HEK293 (cell line): Measurements from ENCODE around the gene TSC22D3.
A peak's percentile ranks its signal among the peaks of the same experiment; 100 is the strongest.

Experiments
- CTCF ChIA-PET: fragments of 350-600 bp; formaldehyde crosslinking; extraction: SDS; loops from one replicate; lab custom pipeline; 2021; ENCODE audit warnings: antibody characterized with exemption; lab: Yijun Ruan, JAX
- POLR2A ChIA-PET: fragments of 300-600 bp; formaldehyde crosslinking; extraction: SDS; loops from one replicate; lab custom pipeline; 2020; ENCODE audit warnings: antibody characterized with exemption, inconsistent platforms; lab: Yijun Ruan, JAX
- H3K27ac ChIP-seq: fragments of 200-500 bp; sonication (Bioruptor generic); 2 replicates; pipeline ENCODE4 v1.5.1; 2014; ENCODE audit warnings: low read depth, low read length, control low read depth, inconsistent platforms; ENCODE audit errors: extremely low read depth
- H3K36me3 ChIP-seq, 2 experiments: fragments of 200-500 bp in 1 of 2; sonication (Bioruptor generic) in 1 of 2; 1 replicate in 1 of 2; 2 replicates in 1 of 2; pipeline ENCODE4 v1.5.1; 2014 to 2017; ENCODE audit warnings: inconsistent platforms in 2 of 2, low read length in 2 of 2; ENCODE audit not compliant: control insufficient read depth in 2 of 2, insufficient read depth in 1 of 2
- H3K4me1 ChIP-seq: fragments of 200-500 bp; sonication (Bioruptor generic); 2 replicates; pipeline ENCODE4 v1.5.1; 2014; ENCODE audit warnings: mild to moderate bottlenecking, low read length, inconsistent platforms; ENCODE audit not compliant: control insufficient read depth, insufficient read depth
- H3K4me3 ChIP-seq: 2 replicates; pipeline ENCODE4 v1.5.1; 2011; ENCODE audit warnings: low read depth, mild to moderate bottlenecking, control low read depth, low read length, moderate library complexity
- H3K9me3 ChIP-seq: fragments of 200-500 bp; sonication (Bioruptor generic); 2 replicates; pipeline ENCODE4 v1.5.1; 2014; ENCODE audit warnings: low read depth, low read length, inconsistent platforms; ENCODE audit not compliant: control insufficient read depth, insufficient read depth
- BCL11A ChIP-seq: fragments of 450-650 bp; formaldehyde crosslinking; IDR thresholded peaks from 2 replicates; pipeline ENCODE4 v1.5.1; 2016; ENCODE audit warnings: low read depth, missing biosample characterization, missing genetic modification characterization
- GLIS2 ChIP-seq: fragments of 450-650 bp; formaldehyde crosslinking; IDR thresholded peaks from 2 replicates; pipeline ENCODE4 v1.5.1; 2016; ENCODE audit warnings: missing biosample characterization, missing genetic modification characterization
- HOXD13 ChIP-seq: sonication (generic); formaldehyde crosslinking; IDR thresholded peaks from 2 replicates; pipeline ENCODE4 v1.8.0; 2022; ENCODE audit warnings: missing genetic modification reagents, borderline replicate concordance
- IKZF3 ChIP-seq: fragments of 450-650 bp; IDR thresholded peaks from 2 replicates; pipeline ENCODE4 v1.5.0; 2018; ENCODE audit warnings: missing biosample characterization, mild to moderate bottlenecking, missing genetic modification characterization, moderate library complexity
- KLF10 ChIP-seq: fragments of 450-650 bp; IDR thresholded peaks from 2 replicates; pipeline ENCODE4 v1.5.1; 2018; ENCODE audit warnings: missing biosample characterization, mild to moderate bottlenecking, missing genetic modification characterization
- KLF9 ChIP-seq: fragments of 450-650 bp; formaldehyde crosslinking; IDR thresholded peaks from 2 replicates; pipeline ENCODE4 v1.5.1; 2016; ENCODE audit warnings: missing biosample characterization, missing genetic modification characterization, low read depth
- MZF1 ChIP-seq: fragments of 450-650 bp; formaldehyde crosslinking; IDR thresholded peaks from 2 replicates; pipeline ENCODE4 v1.5.1; 2017; ENCODE audit warnings: missing biosample characterization, missing genetic modification characterization, borderline replicate concordance
- PRDM1 ChIP-seq: fragments of 450-650 bp; formaldehyde crosslinking; IDR thresholded peaks from 2 replicates; pipeline ENCODE4; 2016; ENCODE audit warnings: missing biosample characterization, missing genetic modification characterization
- SETDB1 ChIP-seq: IDR thresholded peaks from one replicate; pipeline ENCODE4 v1.6.1; 2017; ENCODE audit warnings: mild to moderate bottlenecking, low read length, moderate library complexity, mixed read lengths; ENCODE audit not compliant: insufficient read length
- YY1 ChIP-seq: fragments of 450-650 bp; formaldehyde crosslinking; IDR thresholded peaks from 2 replicates; pipeline ENCODE4 v1.5.1; 2018; ENCODE audit warnings: missing biosample characterization, missing genetic modification characterization
- YY2 ChIP-seq: fragments of 450-650 bp; formaldehyde crosslinking; IDR thresholded peaks from 2 replicates; pipeline ENCODE4 v1.5.1; 2016; ENCODE audit warnings: missing biosample characterization, missing genetic modification characterization
- ZBTB17 ChIP-seq: fragments of 450-650 bp; formaldehyde crosslinking; IDR thresholded peaks from 2 replicates; pipeline ENCODE4 v1.5.1; 2016; ENCODE audit warnings: missing biosample characterization, missing genetic modification characterization
- ZBTB20 ChIP-seq: fragments of 450-650 bp; formaldehyde crosslinking; IDR thresholded peaks from 2 replicates; pipeline ENCODE4 v1.5.1; 2016; ENCODE audit warnings: missing biosample characterization, missing genetic modification characterization
- ZBTB21 ChIP-seq: fragments of 450-650 bp; formaldehyde crosslinking; IDR thresholded peaks from 2 replicates; pipeline ENCODE4 v1.5.1; 2017; ENCODE audit warnings: missing biosample characterization, missing genetic modification characterization
- ZBTB48 ChIP-seq: fragments of 450-650 bp; formaldehyde crosslinking; IDR thresholded peaks from 2 replicates; pipeline ENCODE4 v1.5.1; 2016; ENCODE audit warnings: missing biosample characterization, missing genetic modification characterization
- ZBTB8A ChIP-seq: fragments of 450-650 bp; formaldehyde crosslinking; IDR thresholded peaks from 2 replicates; pipeline ENCODE4 v1.5.1; 2016; ENCODE audit warnings: missing biosample characterization, missing genetic modification characterization
- ZFHX2 ChIP-seq: fragments of 450-650 bp; formaldehyde crosslinking; conservative IDR thresholded peaks from 2 replicates; pipeline ENCODE4 v1.5.1; 2016; ENCODE audit warnings: missing biosample characterization, missing genetic modification characterization
- ZNF155 ChIP-seq: fragments of 450-650 bp; formaldehyde crosslinking; IDR thresholded peaks from 2 replicates; pipeline ENCODE4 v1.5.1; 2016; ENCODE audit warnings: missing biosample characterization, missing genetic modification characterization
- ZNF184 ChIP-seq: fragments of 450-650 bp; IDR thresholded peaks from 2 replicates; pipeline ENCODE4 v1.5.1; 2018; ENCODE audit warnings: missing biosample characterization, mild to moderate bottlenecking, missing genetic modification characterization
- ZNF324 ChIP-seq: fragments of 450-650 bp; formaldehyde crosslinking; IDR thresholded peaks from 2 replicates; pipeline ENCODE4 v1.5.1; 2016; ENCODE audit warnings: missing biosample characterization, missing genetic modification characterization
- ZNF404 ChIP-seq: fragments of 450-650 bp; formaldehyde crosslinking; IDR thresholded peaks from 2 replicates; pipeline ENCODE4 v1.5.1; 2017; ENCODE audit warnings: missing biosample characterization, missing genetic modification characterization
- ZNF416 ChIP-seq: fragments of 450-650 bp; formaldehyde crosslinking; IDR thresholded peaks from 2 replicates; pipeline ENCODE4 v1.5.1; 2016; ENCODE audit warnings: missing biosample characterization, missing genetic modification characterization
- ZNF48 ChIP-seq: fragments of 450-650 bp; formaldehyde crosslinking; IDR thresholded peaks from 2 replicates; pipeline ENCODE4 v1.5.1; 2016; ENCODE audit warnings: missing biosample characterization, missing genetic modification characterization
- ZNF600 ChIP-seq: fragments of 450-650 bp; formaldehyde crosslinking; IDR thresholded peaks from 2 replicates; pipeline ENCODE4 v1.5.1; 2016; ENCODE audit warnings: missing biosample characterization, missing genetic modification characterization
- ZNF629 ChIP-seq: fragments of 450-650 bp; formaldehyde crosslinking; IDR thresholded peaks from 2 replicates; pipeline ENCODE4 v1.5.1; 2017; ENCODE audit warnings: missing biosample characterization, missing genetic modification characterization
- ZNF660 ChIP-seq: fragments of 450-650 bp; IDR thresholded peaks from 2 replicates; pipeline ENCODE4 v1.5.1; 2018; ENCODE audit warnings: missing biosample characterization, mild to moderate bottlenecking, missing genetic modification characterization
- ZSCAN30 ChIP-seq: fragments of 450-650 bp; IDR thresholded peaks from 2 replicates; pipeline ENCODE4 v1.5.1; 2018; ENCODE audit warnings: missing biosample characterization, mild to moderate bottlenecking, missing genetic modification characterization, moderate library complexity
- TF ChIP-seq, protein P1 (sequence below): fragments of 450-650 bp; formaldehyde crosslinking; IDR thresholded peaks from 2 replicates; pipeline ENCODE4 v1.5.1; 2016; ENCODE audit warnings: missing biosample characterization, missing genetic modification characterization
- TF ChIP-seq, protein P2 (sequence below): fragments of 450-650 bp; formaldehyde crosslinking; IDR thresholded peaks from 2 replicates; pipeline ENCODE4 v1.5.1; 2016; ENCODE audit warnings: missing biosample characterization, missing genetic modification characterization
- TF ChIP-seq, protein P3 (sequence below): fragments of 450-650 bp; formaldehyde crosslinking; IDR thresholded peaks from 2 replicates; pipeline ENCODE4 v1.5.1; 2016; ENCODE audit warnings: missing biosample characterization, missing genetic modification characterization
- TF ChIP-seq, protein P4 (sequence below): fragments of 450-650 bp; formaldehyde crosslinking; IDR thresholded peaks from 2 replicates; pipeline ENCODE4 v1.5.1; 2017; ENCODE audit warnings: missing biosample characterization, mild to moderate bottlenecking, missing genetic modification characterization, moderate library complexity

Gene TSC22D3

DNA sequence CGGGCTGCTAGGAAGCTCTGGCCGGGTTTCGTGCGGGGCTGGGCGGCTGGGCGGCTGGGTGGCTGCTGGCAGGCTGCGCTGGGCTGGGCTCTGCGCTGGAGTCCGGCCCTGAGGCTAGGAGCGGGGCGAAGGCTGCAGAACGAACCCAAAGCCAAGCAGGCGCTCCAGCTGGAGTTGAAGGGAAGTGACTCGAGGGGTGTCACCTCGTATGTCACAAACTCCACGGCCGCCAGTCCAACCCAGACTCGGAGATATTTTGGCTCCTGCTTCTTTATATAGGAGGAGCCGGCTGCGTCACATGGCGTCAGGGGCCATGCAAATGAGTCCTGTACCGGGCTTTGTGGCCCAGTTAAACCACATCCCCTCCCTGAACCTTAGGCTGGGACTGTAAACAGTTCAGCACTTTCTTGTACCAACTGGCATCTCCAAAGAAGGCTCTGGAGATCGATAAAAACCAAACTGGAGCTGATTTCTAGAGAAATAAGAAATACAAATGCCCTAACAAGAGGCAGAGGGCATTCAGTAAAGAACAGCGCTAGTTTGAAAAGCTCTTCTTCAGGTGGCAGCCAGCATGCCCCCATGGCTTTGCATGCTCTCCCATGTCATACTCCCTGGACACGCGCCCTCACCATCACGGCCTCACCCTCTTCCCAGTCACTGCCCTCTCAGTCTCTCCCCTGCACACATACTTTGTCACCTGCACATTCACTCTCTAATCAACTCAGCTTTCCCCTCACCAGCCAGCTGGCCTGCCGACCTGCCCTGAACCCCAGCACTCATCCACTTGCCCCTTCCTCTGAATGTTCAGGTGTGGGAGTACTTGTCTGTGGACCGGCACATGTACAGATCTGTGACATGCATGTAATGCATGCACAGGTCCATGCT is 58.5 kb downstream of the TSC22D3 start:
- CTCF ChIA-PET = interaction anchor here (0.6 to 13.0 kb wide), 25 partner anchors 8 to 841 kb away, joined by 3 to 161 read pairs (median 3); partner anchors contain the start of genes NCBP2L and TSC22D3
- Histone ChIP-seq H3K9me3 (no peaks in the 10 kb centered on the region), H3K4me1 (peaks cover 10% of the 10 kb centered on the region), H3K36me3 (peaks cover 0 to 29% of the 10 kb centered on the region in 2 experiments; a peak in 1 of 3 replicates), H3K4me3 (peak overlapping the region; percentile 44), H3K27ac (peak overlapping the region; percentile 87)
- POLR2A ChIA-PET = interaction anchor here (0.6 to 4.7 kb wide), 19 partner anchors 10 to 193 kb away, joined by 3 to 45 read pairs (median 5); partner anchors contain the start of genes NCBP2L and TSC22D3
- TF ChIP-seq ZBTB48 (tag by site-specific recombination) (peak; percentile 68; the same call in 1 of the 2 replicates), ZNF155 (tag by site-specific recombination) (no peak), YY2 (no peak), MZF1 (no peak), ZBTB20 (tag by site-specific recombination) (peak; percentile 31; the same call in 1 of the 2 replicates), SETDB1 (no peak), ZFHX2 (tag by site-specific recombination) (0 out of 2 replicates have a peak, but pooled peaks have one; percentile 11), KLF10 (tag by site-specific recombination) (peak; percentile 29; the same call in 1 of the 2 replicates), ZNF48 (tag by site-specific recombination) (no peak), ZNF600 (peak; percentile 73), ZBTB21 (tag by site-specific recombination) (peak; percentile 90), BCL11A (tag by site-specific recombination) (no peak), HOXD13 (CRISPR knock-in tag) (no peak), ZBTB8A (tag by site-specific recombination) (peak; percentile 57; the same call in 1 of the 2 replicates), IKZF3 (tag by site-specific recombination) (peak; percentile 55; the same call in 1 of the 2 replicates), ZNF404 (tag by site-specific recombination) (no peak), KLF9 (tag by site-specific recombination) (0 out of 2 replicates have a peak, but pooled peaks have one; percentile 26), ZNF184 (no peak), ZSCAN30 (tag by site-specific recombination) (peak; percentile 75; the same call in 1 of the 2 replicates), ZBTB17 (0 out of 2 replicates have a peak, but pooled peaks have one; percentile 29), GLIS2 (tag by site-specific recombination) (0 out of 2 replicates have a peak, but pooled peaks have one; percentile 14), ZNF324 (peak; percentile 54; the same call in 1 of the 2 replicates), ZNF416 (tag by site-specific recombination) (no peak), YY1 (tag by site-specific recombination) (0 out of 2 replicates have a peak, but pooled peaks have one; percentile 23), ZNF629 (tag by site-specific recombination) (peak; percentile 95), PRDM1 (tag by site-specific recombination) (peak; percentile 42; the same call in 1 of the 2 replicates), ZNF660 (0 out of 2 replicates have a peak, but pooled peaks have one; percentile 69)
- TF ChIP-seq, protein P1, sequence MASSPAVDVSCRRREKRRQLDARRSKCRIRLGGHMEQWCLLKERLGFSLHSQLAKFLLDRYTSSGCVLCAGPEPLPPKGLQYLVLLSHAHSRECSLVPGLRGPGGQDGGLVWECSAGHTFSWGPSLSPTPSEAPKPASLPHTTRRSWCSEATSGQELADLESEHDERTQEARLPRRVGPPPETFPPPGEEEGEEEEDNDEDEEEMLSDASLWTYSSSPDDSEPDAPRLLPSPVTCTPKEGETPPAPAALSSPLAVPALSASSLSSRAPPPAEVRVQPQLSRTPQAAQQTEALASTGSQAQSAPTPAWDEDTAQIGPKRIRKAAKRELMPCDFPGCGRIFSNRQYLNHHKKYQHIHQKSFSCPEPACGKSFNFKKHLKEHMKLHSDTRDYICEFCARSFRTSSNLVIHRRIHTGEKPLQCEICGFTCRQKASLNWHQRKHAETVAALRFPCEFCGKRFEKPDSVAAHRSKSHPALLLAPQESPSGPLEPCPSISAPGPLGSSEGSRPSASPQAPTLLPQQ (tag by site-specific recombination) = no peak; the same call in 1 of the 2 replicates
- TF ChIP-seq, protein P2, sequence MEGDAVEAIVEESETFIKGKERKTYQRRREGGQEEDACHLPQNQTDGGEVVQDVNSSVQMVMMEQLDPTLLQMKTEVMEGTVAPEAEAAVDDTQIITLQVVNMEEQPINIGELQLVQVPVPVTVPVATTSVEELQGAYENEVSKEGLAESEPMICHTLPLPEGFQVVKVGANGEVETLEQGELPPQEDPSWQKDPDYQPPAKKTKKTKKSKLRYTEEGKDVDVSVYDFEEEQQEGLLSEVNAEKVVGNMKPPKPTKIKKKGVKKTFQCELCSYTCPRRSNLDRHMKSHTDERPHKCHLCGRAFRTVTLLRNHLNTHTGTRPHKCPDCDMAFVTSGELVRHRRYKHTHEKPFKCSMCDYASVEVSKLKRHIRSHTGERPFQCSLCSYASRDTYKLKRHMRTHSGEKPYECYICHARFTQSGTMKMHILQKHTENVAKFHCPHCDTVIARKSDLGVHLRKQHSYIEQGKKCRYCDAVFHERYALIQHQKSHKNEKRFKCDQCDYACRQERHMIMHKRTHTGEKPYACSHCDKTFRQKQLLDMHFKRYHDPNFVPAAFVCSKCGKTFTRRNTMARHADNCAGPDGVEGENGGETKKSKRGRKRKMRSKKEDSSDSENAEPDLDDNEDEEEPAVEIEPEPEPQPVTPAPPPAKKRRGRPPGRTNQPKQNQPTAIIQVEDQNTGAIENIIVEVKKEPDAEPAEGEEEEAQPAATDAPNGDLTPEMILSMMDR (tag by site-specific recombination) = peak; percentile 13; the same call in 1 of the 2 replicates
- TF ChIP-seq, protein P3, sequence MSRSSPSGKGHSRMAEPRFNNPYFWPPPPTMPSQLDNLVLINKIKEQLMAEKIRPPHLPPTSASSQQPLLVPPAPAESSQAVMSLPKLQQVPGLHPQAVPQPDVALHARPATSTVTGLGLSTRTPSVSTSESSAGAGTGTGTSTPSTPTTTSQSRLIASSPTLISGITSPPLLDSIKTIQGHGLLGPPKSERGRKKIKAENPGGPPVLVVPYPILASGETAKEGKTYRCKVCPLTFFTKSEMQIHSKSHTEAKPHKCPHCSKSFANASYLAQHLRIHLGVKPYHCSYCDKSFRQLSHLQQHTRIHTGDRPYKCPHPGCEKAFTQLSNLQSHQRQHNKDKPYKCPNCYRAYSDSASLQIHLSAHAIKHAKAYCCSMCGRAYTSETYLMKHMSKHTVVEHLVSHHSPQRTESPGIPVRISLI (tag by site-specific recombination) = no peak
- TF ChIP-seq, protein P4, sequence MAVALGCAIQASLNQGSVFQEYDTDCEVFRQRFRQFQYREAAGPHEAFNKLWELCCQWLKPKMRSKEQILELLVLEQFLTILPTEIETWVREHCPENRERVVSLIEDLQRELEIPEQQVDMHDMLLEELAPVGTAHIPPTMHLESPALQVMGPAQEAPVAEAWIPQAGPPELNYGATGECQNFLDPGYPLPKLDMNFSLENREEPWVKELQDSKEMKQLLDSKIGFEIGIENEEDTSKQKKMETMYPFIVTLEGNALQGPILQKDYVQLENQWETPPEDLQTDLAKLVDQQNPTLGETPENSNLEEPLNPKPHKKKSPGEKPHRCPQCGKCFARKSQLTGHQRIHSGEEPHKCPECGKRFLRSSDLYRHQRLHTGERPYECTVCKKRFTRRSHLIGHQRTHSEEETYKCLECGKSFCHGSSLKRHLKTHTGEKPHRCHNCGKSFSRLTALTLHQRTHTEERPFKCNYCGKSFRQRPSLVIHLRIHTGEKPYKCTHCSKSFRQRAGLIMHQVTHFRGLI = peak; percentile 71
